ENCODE measurements around the gene GK2.

GK2 gene

DNA sequence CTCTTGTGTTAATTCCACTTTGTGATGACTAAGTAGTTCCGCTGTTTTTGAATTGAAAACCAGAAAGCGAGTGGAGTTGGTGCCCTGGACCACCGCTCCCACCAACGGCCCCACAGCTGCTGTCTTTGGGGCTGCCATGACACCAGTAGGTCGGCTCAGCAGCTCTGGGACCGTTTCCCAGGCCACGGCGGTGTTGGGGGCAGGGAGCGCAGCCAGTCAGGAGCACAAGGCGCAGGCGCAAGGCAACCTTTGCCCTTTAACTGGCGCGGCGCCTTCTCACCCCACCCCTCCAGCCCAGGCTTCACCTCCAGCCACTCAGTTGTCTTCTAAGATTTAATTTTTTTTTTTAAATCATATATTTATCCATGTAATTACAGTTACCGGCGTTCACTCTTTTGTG, at the start of gene GK2:
Gene GK2, minus strand, starts transcription at position 166 of the 400 bp plus-strand sequence. Its CDS starts 28 bp downstream, at position 138.
- no peak for DNase-seq (ENCODE audit: low read depth)

DNA sequence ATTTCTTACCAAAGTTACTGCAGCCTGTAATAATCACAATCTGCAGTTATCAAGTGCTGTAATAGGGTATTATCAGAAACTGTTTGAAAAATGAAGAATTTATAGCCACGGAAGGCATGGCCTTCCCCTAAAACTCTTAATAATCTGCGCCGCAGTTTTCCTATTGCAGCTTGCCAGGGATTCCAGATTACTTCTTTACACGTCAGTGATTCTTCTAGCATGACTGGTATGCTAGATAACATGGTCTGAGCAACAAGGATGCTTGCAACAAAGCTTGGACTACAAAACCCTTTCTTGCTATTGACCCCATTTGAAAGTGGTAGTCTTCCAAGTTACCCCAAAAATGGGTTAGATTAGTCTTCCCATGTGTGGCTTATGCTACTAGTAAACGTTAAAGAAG, 47.2 kb upstream of the GK2 start:
- no peak for DNase-seq (ENCODE audit: low read depth)

DNA sequence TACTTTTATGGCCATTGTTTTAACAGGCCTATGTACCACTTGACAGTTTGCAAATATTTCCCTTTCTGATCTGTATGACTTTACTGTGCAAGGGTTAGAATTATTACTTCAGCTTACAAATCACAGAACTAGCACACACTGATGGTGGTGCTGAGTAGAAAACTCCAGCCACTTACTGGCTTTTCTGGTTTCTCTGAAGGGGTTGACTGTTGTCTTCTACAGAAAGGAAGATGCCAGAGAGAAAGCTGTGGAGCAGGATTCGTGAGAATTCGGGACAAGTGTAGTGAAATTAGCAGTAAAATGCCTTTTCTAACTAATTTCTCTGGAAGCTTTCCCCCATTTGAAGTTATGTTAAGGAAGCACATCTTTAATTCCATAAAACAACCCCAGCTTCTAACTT, 46.6 kb upstream of the GK2 start:
- no peak for DNase-seq (ENCODE audit: low read depth)

DNA sequence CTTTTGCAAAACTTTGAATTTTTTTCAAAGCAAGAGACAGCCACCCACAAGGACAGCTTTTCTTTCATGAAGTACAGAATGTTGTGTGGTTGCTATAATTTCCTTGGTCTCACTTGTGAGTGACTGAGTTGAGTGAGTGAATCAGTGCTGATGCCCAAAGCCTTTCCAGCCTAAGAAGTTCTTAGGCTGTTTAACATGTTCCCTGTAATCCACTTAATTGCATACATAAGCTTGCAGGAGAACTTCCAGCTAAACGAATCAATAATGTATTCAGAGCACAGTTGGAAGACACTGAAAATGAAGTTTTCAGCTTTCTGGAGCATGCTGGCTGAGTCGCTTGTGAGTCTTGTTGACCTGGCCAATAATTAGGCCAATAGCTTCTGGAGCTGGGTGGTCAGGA, 42.0 kb upstream of the GK2 start:
- DNase-seq (ENCODE audit: low read depth), result no peak

DNA sequence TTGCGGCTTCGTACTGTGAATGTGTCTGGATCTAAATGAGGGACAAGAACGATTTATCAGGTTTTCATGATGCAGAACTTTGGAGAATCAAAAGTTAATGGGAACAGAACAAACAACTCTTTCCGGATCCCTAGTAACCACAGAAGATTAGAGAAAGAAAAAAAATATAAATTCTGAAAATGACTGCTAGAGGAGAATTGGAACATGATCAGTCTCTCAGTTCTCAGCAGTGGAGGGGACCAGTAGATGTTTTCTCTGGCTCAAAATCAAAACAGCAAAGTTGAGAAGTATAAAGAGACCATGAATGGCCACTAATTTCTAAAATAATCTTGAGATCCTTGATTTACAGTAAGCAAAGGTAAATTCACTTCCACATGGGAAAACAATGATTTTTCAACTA, 38.1 kb upstream of the GK2 start:
- no peak for DNase-seq (ENCODE audit: low read depth)

DNA sequence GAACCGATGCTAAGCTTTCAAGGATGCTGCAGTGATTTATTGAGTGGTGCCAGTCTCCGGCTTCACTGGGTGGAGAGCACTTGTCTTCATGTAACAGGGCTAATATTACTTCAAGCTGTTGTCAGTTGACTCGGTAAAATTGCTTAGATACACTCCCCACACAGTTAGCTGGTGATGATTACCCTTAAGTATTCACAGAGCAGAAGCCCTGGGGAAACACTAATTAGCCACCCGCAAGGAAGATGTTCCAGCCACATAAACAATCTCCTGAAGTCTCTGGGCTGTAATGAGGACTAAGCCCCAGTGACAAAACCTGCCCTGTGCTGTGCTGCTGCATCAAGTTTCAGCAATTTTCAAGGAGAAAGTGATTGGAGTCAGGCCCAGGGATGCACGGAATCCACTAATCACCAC, 37.3 kb upstream of the GK2 start:
- no peak for DNase-seq (ENCODE audit: low read depth)

DNA sequence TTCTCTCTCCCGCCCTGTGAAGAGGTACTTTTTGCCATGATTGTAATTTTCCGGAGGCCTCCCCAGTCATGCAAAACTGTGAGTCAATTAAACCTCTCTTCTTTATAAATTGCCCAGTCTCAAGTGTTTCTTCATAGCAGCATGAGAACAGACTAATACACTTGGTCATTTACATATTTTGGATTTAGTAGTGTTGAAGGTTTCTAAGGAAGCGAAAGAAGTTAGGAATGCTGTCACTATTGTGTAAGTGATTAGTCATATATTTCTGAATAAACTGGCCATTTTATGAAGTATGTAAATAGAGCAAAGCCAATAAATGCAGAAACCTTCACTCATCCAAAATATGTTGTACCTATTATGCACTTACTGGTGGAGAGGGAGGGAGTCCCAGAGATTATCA, 34.4 kb upstream of the GK2 start:
- no peak for DNase-seq (ENCODE audit: low read depth)

DNA sequence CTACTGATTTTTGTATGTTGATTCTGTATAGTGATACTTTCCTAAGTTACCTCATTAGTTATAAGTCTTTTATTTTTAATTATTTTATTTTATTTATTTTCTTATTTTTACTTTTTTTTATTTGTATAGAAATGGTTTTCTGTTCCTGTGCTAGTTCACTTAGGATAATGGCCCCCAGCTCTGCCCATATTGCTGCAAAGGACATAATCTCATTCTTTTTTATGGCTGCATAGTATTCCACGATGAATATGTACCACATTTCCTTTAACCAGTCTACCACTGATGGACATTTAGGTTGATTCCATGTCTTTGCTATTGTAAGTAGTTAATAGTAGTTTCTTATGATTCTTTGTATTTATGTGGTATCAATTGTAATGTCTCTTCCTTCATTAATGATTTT, 31.5 kb upstream of the GK2 start:
- no peak for DNase-seq (ENCODE audit: low read depth)

DNA sequence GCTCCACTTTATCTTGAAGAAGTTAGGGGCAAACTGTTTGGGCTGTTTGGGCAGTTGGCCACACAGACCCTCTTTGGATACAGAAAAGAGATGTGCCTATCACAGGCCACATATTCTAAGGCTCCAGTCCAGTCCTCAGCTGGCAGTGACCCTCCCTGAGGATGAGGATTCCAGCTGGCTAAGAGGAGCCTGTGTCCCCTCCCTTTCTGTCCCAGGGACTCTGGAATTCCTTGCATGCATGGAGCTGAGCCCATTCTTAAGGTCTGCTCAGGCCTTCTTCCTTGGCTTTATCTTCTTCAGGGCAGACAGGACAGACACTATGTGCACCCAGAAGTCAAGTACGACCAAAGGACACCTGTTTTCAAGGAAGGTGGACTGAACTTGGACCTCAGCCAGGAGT, 23.8 kb upstream of the GK2 start:
- no peak for DNase-seq (ENCODE audit: low read depth)

DNA sequence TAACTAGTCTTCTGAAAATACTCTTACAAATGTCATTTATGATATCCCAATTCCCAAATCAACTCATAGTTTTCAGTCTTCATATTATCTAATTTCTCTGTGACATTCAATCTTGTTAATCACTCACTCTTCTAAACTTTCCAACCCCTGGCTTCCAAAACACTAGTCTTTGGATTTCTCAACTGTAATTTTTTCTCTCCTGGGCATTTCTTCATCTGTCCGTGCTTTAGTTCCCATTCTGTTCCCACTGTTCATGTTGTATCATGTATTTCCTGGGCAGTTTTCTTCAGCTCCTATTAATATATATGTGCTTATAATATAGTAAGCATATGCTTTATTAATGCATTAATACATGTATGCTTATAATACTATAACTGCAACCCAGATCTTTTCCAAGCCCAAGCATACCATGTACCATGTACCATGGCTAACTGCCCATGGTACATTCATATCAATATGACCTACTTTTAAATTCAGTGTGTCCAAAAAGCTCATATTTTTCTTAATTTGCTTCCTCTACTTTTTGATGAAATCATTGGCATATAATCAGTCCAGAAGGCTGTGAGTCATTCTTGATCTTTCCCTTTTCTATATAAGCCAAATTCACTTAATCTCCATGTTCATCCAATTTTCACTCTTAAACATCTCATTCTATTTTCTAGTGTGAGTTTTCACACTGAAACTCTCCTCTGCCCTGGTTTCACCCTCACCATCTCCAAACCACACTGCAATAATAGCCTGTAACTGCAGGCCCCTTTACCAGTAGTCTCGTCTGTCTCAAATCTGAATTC, 21.3 kb upstream of the GK2 start:
- DNase-seq (ENCODE audit: low read depth), result no peak

DNA sequence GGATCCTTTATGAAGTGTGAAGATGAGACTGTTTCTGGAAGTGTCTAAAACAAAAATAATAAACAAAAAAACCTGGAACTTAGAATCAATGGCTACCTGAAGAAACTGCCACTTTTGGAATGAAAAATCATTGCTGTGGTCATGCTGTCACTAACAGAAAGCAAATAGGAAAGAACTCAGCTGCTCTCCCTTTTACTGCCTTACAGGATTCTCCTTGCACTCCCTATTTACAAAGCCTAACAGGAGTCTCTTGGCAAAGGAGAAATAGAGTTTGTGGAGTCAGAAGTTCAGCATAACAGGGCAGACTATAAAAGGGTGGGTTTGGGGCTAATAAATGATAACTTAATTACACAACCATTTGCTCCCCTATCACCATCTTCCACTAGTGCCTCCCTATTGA, 19.0 kb upstream of the GK2 start:
- DNase-seq (ENCODE audit: low read depth), result no peak

DNA sequence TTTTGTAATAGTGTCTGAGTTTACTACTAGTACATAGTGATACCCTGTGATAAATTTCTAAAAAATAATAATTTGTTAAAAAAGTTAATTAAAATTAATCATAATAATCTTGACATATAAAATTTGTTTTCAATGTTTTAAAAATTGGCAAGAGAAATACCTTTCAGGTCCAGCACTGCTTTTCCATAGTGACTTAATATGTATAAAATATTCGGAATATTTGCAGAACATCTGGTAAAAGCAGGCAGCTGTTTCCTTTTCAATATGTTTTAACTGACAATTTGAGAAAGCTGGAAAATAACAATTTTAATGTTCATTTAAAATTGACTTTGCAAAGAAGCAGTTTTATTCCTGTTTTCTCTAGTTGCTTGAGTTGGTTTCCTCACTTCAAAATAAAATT, 17.6 kb upstream of the GK2 start:
- no peak for DNase-seq (ENCODE audit: low read depth)

DNA sequence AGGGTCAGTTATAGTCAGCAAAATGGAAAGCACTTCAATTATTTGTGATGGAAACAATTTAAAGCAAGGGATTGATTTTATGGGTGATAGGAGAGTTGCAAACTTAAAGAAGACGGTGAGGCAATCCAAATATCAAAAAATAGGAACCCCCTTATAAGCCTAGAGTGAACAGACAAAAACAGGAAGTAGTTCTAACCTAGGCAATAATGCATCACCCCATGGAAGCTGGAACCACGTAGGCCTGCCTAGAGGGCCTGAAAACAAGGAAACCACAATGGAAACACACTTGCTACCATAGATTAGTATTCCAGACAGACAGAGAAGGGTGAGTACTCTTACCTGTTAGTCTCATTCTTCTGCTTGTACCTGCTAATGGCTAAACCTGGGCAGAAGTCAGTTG, 13.5 kb upstream of the GK2 start:
- DNase-seq (ENCODE audit: low read depth), result no peak

DNA sequence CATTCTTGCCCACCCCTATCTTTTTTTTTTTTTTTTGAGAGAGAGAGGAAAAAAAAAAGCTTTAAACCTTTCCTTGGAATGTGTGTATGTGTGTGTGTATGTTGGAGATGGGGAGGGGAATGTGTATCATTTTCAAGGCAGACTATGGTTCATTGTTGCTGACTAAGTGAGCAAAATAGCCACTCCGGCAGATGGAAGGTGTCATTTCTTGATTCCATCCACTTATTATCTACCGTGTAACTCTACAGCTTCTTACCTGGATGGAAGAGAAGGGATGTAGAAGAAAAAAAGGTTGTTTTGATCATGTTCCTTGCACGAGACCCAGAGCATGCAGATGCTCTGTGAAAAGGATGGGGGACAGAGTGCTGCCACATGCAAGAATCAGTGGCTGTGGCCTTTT, 5.9 kb upstream of the GK2 start:
- no peak for DNase-seq (ENCODE audit: low read depth)

DNA sequence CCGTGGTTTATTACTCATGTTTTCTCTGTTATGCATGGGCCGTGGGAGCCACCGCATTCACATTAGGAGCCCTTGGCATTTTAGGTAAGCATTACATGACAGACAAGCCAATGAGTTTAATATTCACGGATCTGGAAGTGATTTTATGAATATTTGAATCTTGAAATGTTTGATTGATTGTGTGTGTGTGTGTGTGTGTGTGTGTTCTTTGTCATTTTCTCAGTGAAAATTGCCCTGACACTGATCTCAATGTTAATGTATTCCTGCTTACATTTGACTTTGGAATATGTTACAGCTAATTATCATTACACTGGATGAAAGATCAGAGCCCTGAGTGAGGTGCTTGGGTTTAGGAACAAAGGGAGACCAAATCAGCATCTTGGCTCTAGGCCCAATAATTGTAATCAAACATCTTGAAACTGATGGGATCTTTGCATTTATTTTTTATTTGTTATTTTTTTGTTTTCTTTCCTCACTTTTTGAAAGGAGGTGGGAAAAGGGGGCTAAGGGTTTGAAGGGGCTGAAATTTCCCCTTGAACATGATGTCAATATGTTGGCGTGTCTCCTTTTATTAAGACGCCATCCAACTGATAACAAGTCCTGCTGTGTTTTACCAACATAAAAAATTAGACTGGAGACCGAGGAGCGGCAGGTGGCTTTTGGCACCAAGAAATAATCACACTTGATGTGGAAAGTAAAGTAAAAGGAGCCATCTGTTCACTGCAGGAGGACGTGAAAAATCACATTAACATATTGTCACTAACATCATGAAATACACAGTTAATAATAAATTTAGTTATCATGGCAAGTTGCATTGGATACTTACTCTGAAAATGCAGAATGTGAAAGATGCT, 5.2 kb upstream of the GK2 start:
- DNase-seq (ENCODE audit: low read depth), result no peak

DNA sequence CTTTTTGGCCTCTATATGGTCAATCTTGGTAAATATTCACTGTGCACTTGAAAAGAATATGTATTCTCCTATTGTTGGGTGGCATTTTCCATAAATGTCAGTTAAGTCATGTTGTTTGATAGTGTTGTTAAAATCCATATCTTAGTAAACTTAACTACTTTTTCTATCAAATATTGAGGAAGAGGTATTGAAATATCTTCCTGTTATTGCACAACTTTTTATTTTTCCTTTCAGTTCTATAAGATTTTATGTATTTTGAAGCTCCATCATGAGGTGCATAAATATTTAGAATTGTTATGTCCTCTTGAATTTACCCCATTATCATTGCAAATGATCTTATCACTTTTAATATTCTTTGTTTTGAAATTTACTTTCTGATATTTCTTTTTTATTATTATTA, 3.4 kb downstream of the GK2 start:
- DNase-seq (ENCODE audit: low read depth), result no peak

DNA sequence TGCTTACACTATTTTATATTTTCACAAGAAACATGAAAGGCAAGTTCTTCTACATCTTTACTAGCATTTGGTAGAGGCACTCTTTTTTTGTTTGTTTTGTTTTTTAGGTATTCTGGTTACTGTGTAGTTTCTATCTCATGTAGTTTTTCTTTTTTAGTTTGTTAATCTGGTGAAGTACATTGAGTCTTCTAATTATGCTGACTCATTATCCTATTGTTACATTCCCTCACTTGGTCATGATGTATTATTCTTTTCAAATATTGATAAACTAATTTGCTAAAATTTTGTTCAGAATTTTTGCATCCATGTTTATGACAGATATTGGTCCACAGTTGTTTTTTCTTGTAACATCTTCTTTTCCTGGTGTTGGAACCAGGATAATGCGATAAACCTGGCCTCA, 4.7 kb downstream of the GK2 start:
- no peak for DNase-seq (ENCODE audit: low read depth)

DNA sequence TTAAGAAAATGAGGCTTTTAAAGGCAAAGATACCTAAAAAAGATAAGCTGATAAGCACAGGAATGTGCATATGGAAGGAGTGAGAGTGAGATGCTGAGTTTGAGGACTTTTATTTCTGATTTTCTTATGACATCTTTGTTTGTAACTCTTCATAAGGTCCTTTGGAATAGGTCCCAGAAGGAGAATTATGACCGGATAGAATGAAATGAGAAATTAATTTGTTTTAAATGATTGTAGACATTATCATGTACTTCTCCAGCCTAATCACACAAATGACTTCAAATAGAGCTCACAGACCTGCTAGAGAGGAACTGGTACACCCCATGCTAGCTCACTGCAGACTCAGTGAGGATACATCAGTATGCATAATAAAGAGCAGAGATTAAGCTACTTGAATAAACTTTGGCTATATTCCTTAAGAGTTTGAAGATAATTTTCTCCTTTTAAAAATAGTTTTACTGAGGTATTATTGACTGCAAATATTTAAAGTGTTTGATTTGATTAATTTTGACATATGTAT, 5.6 kb downstream of the GK2 start:
- DNase-seq (ENCODE audit: low read depth), result no peak

DNA sequence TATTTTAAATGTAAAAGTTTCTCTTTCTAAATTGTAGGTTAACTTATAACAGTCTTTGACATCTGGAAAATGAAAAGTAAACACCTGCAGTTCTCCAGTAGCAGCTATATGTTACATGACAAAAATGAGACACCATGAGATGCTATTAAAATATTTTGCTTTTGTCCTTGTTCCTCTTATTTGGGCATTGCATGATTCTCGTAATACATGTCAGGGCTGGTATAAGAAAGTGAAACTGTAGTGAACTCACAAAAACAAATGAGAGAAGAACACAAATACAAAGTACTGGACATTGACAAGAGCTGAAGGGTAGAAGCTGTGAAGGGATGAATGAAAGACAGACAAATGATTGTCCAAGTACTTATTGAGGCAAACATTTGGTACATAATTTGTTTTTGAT, 9.0 kb downstream of the GK2 start:
- DNase-seq (ENCODE audit: low read depth), result no peak

DNA sequence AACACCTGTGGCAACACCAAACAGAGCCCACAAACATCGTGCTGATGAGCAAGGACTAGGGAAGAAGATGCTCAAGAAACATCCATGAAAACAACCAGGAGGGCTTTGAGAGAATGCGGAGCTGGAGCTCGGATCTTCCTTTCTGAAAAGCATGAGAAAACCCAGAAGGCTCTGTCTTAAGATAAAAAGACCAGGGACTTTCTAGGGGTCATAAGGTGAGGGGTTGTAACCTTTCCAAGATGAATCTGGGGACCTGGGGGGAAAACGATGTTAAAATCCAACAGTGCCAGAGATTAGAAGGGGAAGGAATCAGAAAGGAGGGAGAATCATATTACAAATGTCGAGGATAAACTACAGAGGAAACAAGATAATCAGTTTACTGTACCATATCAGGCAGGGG, 10.1 kb downstream of the GK2 start:
- no peak for DNase-seq (ENCODE audit: low read depth)

DNA sequence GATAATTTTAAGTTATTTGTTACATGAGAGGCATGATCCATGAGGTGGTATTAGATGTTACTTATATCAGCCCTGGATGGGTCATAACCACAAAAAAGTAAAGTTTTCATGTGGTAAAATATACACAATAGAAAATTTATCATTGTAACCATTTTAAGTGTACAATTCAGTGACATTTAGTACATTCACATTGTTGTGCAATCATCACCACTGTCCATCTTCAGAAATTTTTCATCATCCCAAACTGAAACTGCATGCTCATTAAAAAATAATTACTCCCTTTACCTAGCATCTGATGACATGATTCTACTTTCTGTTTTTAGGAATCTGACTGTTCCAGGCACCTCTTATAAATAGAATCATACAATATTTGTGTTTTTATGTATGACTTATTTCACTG, 11.2 kb downstream of the GK2 start:
- no peak for DNase-seq (ENCODE audit: low read depth)

DNA sequence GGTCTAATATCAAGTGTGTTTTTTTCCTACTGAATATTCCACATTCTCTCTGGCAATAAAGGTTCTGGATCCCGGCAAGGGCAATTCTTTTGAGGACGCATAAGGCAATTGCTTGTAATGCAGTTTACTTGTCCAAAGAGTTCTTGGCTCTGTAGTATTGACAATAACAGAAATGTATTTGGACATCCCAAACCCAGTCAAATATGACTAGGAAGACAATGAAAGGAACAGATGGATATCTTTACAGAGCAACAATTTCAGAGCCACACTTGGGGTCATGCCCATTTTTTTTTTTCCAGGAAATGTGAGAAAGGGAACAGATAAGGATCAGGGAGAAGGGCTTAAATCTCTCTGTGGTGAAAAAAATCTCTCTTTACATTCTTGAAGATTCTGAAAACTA, 12.2 kb downstream of the GK2 start:
- no peak for DNase-seq (ENCODE audit: low read depth)

DNA sequence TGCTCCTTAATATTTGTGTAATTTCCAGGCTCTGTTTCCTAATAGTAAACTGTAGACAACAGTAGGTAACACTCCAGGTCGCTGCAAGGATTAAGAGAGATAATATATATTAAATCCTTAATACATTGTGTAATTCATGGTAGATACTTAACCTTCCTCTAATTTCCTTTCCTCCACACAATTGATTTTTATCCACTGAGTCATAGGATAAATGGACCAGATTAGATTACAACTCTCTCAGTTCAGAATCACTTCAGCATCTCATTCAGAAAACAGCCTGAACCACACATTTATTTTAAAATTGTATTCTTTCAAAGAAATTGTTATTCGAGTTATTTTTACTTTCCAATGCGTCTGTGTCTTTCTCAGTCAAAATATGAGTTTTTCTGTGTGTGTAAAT, 17.1 kb downstream of the GK2 start:
- no peak for DNase-seq (ENCODE audit: low read depth)
